Spleen (tissue), 11 donors: ENCODE measurements around the gene NUP160. TPM values are rescaled to one million over a fixed set of nuclear protein-coding genes. Genes with fewer than 3 reads are reported as not detected.
"Not testable (repeated sequence)": the region's sequence is repeated elsewhere in the genome, so short reads cannot be mapped to it uniquely, and the experiment has no call there.

Experiments
- DNase-seq: peaks from one replicate; pipeline ENCODE4 v3.0.0-alpha.2; 2020
- H3K27ac ChIP-seq, 8 donors: fragments of 200-600 bp; sonication (generic) in 7 of 8; 1 replicate in 4 of 8; 2 replicates in 4 of 8; pipeline versions ENCODE4 v1.5.0 to v1.8.0; 2016 to 2021; ENCODE audit warnings: inconsistent platforms in 4 of 8, mild to moderate bottlenecking in 4 of 8, moderate library complexity in 1 of 8
- H3K27me3 ChIP-seq, 7 donors: fragments of 200-600 bp; sonication (generic) in 6 of 7; replicated peaks in 1 of 7; 1 replicate in 4 of 7; 2 replicates in 3 of 7; pipeline versions ENCODE4 v1.5.0 to v1.8.0; 2016 to 2021; ENCODE audit warnings: inconsistent platforms in 3 of 7, mild to moderate bottlenecking in 1 of 7
- H3K36me3 ChIP-seq, 6 donors: fragments of 200-600 bp; sonication (generic) in 5 of 6; 1 replicate in 4 of 6; 2 replicates in 2 of 6; pipeline versions ENCODE4 v1.5.0 to v1.8.0; 2016 to 2021; ENCODE audit warnings: inconsistent platforms in 2 of 6
- H3K4me1 ChIP-seq, 6 donors: fragments of 200-600 bp; sonication (generic) in 5 of 6; 1 replicate in 3 of 6; 2 replicates in 3 of 6; pipeline versions ENCODE4 v1.5.0 to v1.8.0; 2016 to 2021; ENCODE audit warnings: inconsistent platforms in 3 of 6
- H3K4me3 ChIP-seq, 8 donors: fragments of 200-600 bp; sonication (generic) in 7 of 8; 1 replicate in 4 of 8; 2 replicates in 4 of 8; pipeline versions ENCODE4 v1.5.0 to v1.8.0; 2016 to 2021; ENCODE audit warnings: inconsistent platforms in 4 of 8, mild to moderate bottlenecking in 4 of 8, moderate library complexity in 2 of 8
- H3K9me3 ChIP-seq, 8 donors: fragments of 200-600 bp; sonication (generic) in 7 of 8; 1 replicate in 4 of 8; 2 replicates in 4 of 8; pipeline versions ENCODE4 v1.5.0 to v1.8.0; 2016 to 2021; ENCODE audit warnings: inconsistent platforms in 4 of 8
- CTCF ChIP-seq, 11 experiments: fragments of 200-600 bp in 7 of 11; fragments of 450-650 bp in 4 of 11; sonication (generic) in 4 of 11; IDR thresholded peaks in 8 of 11; conservative IDR thresholded peaks in 3 of 11; 1 replicate in 7 of 11; 2 replicates in 4 of 11; pipeline versions ENCODE4 v1.4.0 to v1.8.0; 2016 to 2021; ENCODE audit warnings: antibody characterized with exemption in 11 of 11, inconsistent platforms in 4 of 11, mild to moderate bottlenecking in 1 of 11
- POLR2A ChIP-seq, 3 donors: fragments of 450-650 bp; IDR thresholded peaks; one replicate each; pipeline ENCODE4 v1.5.1; 2017; ENCODE audit warnings: antibody characterized with exemption in 3 of 3, mild to moderate bottlenecking in 1 of 3
- POLR2AphosphoS5 ChIP-seq, 3 donors: sonication (generic); formaldehyde crosslinking; IDR thresholded peaks; one replicate each; pipeline ENCODE4 v1.5.1; 2017; ENCODE audit warnings: antibody characterized with exemption in 3 of 3
- WGBS, 5 donors: extraction: QIAGEN DNeasy Blood & Tissue Kit in 3 of 5; methylation state at CpG; one replicate each; pipeline versions ENCODE4 v1.1.5 to v1.1.7; 2013 to 2018; 5-methylcytosine and 5-hydroxymethylcytosine counted together
- intact Hi-C: fragments of 100-400 bp; cut with DNase I; formaldehyde crosslinking; loops from one replicate; pipeline ENCODE4 v1.15.0; 2023; ENCODE audit warnings: low total_unique reads
- polyA plus RNA-seq, 3 donors: library from polyadenylated mRNA; stranded (reverse); fragments of 200-250 nt; gene quantifications; one replicate each; pipeline ENCODE4 v1.2.1, GENCODE V29; 2013
- total RNA-seq, 7 donors: library from RNA; depleted of rRNA in 3 of 7; stranded (reverse); fragments of >200 nt in 3 of 7; fragmentation: NEBNext Ultra II Directional in 4 of 7; extraction: Animal tissue kit (Norgen Biotek cat#: 25700) in 4 of 7; gene quantifications; one replicate each; pipeline versions ENCODE4 v1.1.0 to v1.2.1, GENCODE V29; 2016 to 2021
- donor health status: healthy with polysubstance abuse.
- donor health status: DM: no; HTN: no; CAD: no; lungs with moderate emphysema.
- donor health status: DM: no; HTN: no; CAD: no.
- donor health status: Bipolar disorder and iron deficiency.
- donor health status: healthy.
- donor health status: DM: no; HTN: no; CAD: no.
- donor health status: DM: yes; HTN: yes; CAD: no.

NUP160 gene
- total and polyA plus RNA-seq, 10 donors, result 16.0 to 54.8 (median 41.2) TPM

GRCh38 chr11:47881145-47881544 lies 33.0 kb upstream of the NUP160 start:
- peaks cover 0 to 13% (median 10%) of the 10 kb centered on the region in 8 donors for H3K9me3 ChIP-seq
- no peak overlapping the region for H3K4me3 ChIP-seq
- no peaks in the 10 kb centered on the region for H3K27me3 ChIP-seq
- peak overlapping the region in 3 of 8 donors; percentile 2 to 61 (median 23) for H3K27ac ChIP-seq
- TF ChIP-seq CTCF (IDR thresholded peaks at IDR 0.05 in 8 of 11, conservative IDR thresholded peaks at IDR 0.05 in 3 of 11), result no peak
- H3K36me3 ChIP-seq, result no peaks in the 10 kb centered on the region
- 59 to 76% (median 68%) methylated on average over 7 of the region's 7 CpGs for WGBS, 5 donors
- peak; percentile 70 for DNase-seq
- peaks cover 0 to 39% (median 19%) of the 10 kb centered on the region in 6 donors for H3K4me1 ChIP-seq
- intact Hi-C loops, result no loop called here

GRCh38 chr11:47879259-47880158 lies 31.4 kb upstream of the NUP160 start:
- intact Hi-C loops, result no loop called here
- peak; percentile 53 for DNase-seq
- 65 to 75% (median 71%) methylated on average over 10 of the region's 10 CpGs for WGBS, 5 donors
- H3K4me1 ChIP-seq, result peaks cover 0 to 26% (median 17%) of the 10 kb centered on the region in 6 donors
- H3K9me3 ChIP-seq, result peaks cover 0 to 30% (median 25%) of the 10 kb centered on the region in 8 donors
- no peaks in the 10 kb centered on the region for H3K36me3 ChIP-seq
- no peak for TF ChIP-seq POLR2A (IDR thresholded peaks at IDR 0.05)
- TF ChIP-seq POLR2AphosphoS5 (IDR thresholded peaks at IDR 0.05), result no peak
- no peak for TF ChIP-seq CTCF (IDR thresholded peaks at IDR 0.05 in 8 of 11, conservative IDR thresholded peaks at IDR 0.05 in 3 of 11)
- H3K27ac ChIP-seq, result peak overlapping the region in 6 of 8 donors; percentile 13 to 68 (median 56)
- no peaks in the 10 kb centered on the region for H3K27me3 ChIP-seq
- H3K4me3 ChIP-seq, result no peak overlapping the region

- Histone ChIP-seq H3K9me3 (peaks cover 0 to 36% (median 25%) of the 10 kb centered on the region in 8 donors), H3K4me1 (peaks cover 0 to 20% (median 13%) of the 10 kb centered on the region in 6 donors)
- H3K27me3 ChIP-seq, H3K4me3 ChIP-seq, intact Hi-C loops, H3K36me3 ChIP-seq, H3K27ac ChIP-seq, DNase-seq: not testable (repeated sequence)
- WGBS, 5 donors, result 89 to 94% (median 92%) methylated on average over 10 of the region's 10 CpGs
Measured at GRCh38 chr11:47875858-47876257, 27.7 kb upstream of the NUP160 start.

- H3K4me1 ChIP-seq, result peaks cover 0 to 33% (median 12%) of the 10 kb centered on the region in 6 donors
- 85 to 95% (median 91%) methylated on average over 2 of the region's 2 CpGs for WGBS, 5 donors
- intact Hi-C loops, result no loop called here
Measured at GRCh38 chr11:47870404-47870803, 22.3 kb upstream of the NUP160 start.

More at GRCh38 chr11:47870404-47870803, 22.3 kb upstream of the NUP160 start:
- TF ChIP-seq POLR2AphosphoS5 (IDR thresholded peaks at IDR 0.05), result no peak
- no peak for TF ChIP-seq POLR2A (IDR thresholded peaks at IDR 0.05)
- no peak for TF ChIP-seq CTCF (IDR thresholded peaks at IDR 0.05 in 8 of 11, conservative IDR thresholded peaks at IDR 0.05 in 3 of 11)
- Histone ChIP-seq H3K27ac (peak overlapping the region in 5 of 8 donors; percentile 43 to 57 (median 43)), H3K9me3 (peaks cover 0 to 16% (median 7%) of the 10 kb centered on the region in 8 donors), H3K27me3 (no peaks in the 10 kb centered on the region), H3K4me3 (no peak overlapping the region), H3K36me3 (no peaks in the 10 kb centered on the region)
- DNase-seq, result no peak
